Transverse colon (tissue), 3 donors: ENCODE data around the gene LPCAT3.

Source experiments
- POLR2A ChIP-seq: fragments of 450-650 bp; IDR thresholded peaks from one replicate; pipeline ENCODE4 v1.6.1; 2016; ENCODE audit warnings: antibody characterized with exemption, mild to moderate bottlenecking, moderate library complexity
- TF ChIP-seq, protein P1 (sequence below), 5 experiments: fragments of 200-600 bp in 3 of 5; fragments of 450-650 bp in 2 of 5; sonication (generic) in 3 of 5; IDR thresholded peaks; 1 replicate in 2 of 5; 2 replicates in 3 of 5; pipeline ENCODE4 v1.5.1; 2016 to 2017; ENCODE audit warnings: antibody characterized with exemption in 5 of 5, inconsistent platforms in 3 of 5, mild to moderate bottlenecking in 2 of 5, moderate library complexity in 1 of 5

DNA sequence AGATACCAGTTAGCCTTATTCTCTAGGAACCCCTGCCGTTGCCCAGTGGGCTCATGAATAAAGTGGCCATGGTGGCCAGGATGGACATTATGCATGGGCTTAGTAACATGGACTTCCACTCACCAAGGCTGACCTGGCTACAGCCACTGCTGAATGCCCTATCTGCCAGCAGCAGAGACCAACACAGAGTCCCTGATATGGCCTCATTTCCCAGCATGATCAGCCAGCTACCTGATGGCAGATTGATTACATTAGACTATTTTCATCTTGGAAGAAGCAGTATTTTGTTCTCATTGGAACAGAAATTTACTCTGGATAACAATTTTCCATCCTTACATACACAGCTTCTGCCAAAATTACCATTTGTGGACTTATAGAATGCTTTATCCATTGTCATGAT is 16.2 kb upstream of the LPCAT3 start:
- TF ChIP-seq, protein P1, sequence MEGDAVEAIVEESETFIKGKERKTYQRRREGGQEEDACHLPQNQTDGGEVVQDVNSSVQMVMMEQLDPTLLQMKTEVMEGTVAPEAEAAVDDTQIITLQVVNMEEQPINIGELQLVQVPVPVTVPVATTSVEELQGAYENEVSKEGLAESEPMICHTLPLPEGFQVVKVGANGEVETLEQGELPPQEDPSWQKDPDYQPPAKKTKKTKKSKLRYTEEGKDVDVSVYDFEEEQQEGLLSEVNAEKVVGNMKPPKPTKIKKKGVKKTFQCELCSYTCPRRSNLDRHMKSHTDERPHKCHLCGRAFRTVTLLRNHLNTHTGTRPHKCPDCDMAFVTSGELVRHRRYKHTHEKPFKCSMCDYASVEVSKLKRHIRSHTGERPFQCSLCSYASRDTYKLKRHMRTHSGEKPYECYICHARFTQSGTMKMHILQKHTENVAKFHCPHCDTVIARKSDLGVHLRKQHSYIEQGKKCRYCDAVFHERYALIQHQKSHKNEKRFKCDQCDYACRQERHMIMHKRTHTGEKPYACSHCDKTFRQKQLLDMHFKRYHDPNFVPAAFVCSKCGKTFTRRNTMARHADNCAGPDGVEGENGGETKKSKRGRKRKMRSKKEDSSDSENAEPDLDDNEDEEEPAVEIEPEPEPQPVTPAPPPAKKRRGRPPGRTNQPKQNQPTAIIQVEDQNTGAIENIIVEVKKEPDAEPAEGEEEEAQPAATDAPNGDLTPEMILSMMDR (IDR thresholded peaks at IDR 0.05) = no peak
- no peak for TF ChIP-seq POLR2A
